GM21619 (cell line): Measurements from ENCODE around the gene PPP2R5C.
"Not testable (repeated sequence)": the region's sequence is repeated elsewhere in the genome, so short reads cannot be mapped to it uniquely, and the experiment has no call there.

Experiments used
- ATAC-seq: cut with Tn5 transposase; IDR thresholded peaks from one replicate; pipeline ENCODE4 v1.9.1; 2021; ENCODE audit not compliant: unreplicated experiment

Gene PPP2R5C

GRCh38 chr14:101761032-101761880, at the start of gene PPP2R5C:
Gene PPP2R5C, plus strand, starts transcription at chr14:101761709. Its CDS starts 185 bp downstream, at chr14:101761894.
- peak; percentile 64 for ATAC-seq

GRCh38 chr14:101711857-101712233, 49.7 kb upstream of the PPP2R5C start:
- ATAC-seq = not testable (repeated sequence)

GRCh38 chr14:101712341-101712740, 49.2 kb upstream of the PPP2R5C start:
- ATAC-seq = not testable (repeated sequence)

GRCh38 chr14:101713091-101713490, 48.4 kb upstream of the PPP2R5C start:
- not testable (repeated sequence) for ATAC-seq

DNA sequence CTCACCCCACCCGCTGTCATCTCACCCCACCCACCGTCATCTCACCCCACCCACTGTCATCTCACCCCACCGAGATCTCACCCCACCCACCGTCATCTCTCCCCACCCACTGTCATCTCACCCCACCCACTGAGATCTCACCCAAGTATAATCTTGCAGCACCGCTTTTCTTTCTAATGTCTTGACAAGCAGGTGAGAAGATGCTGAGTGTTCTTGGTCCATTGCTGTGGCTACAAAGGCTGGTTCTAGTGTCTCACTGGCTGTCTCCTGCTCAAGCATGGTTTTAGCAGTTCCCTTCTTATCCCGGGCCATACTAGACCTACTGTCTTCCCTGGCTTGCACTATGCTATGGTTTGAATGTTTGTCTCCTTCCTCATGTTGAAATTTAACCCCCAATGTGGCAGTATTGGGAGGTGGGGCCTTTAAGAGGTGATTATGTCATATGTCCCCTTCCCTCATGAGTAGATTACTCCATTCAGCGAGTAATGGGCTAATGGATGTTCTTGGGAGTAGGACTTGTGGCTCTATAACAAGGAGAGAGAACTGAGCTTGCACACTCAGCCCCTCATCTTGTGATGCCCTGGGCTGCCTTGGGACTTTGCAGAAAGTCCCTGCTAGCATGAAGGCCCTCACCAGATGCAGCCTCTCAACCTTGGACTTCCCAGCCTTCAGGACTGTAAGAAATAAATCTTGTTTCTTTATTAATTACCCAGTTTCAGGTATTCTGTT, 47.7 kb upstream of the PPP2R5C start:
- ATAC-seq = no peak

DNA sequence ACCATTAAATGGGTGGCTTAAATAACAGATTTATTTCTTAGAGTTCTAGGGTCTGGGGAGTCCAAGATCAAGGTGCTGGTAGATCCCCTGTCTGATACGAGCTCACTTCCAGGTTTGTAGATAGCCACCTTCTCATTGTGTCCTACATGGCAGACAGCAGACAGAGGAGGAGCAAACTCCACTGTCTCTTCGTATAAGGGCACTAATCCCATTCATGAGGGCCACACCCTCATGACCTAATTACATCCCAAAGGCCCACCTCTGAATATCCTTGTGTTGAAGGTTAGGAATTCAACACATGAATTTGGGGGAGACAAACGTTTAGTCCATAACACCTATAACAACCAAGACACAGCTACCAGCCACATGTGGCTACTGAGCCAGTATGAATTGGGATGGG, 47.1 kb upstream of the PPP2R5C start:
- ATAC-seq = no peak

- ATAC-seq = no peak
Measured at GRCh38 chr14:101715210-101716076, 46.1 kb upstream of the PPP2R5C start.

GRCh38 chr14:101716077-101716950, 45.2 kb upstream of the PPP2R5C start:
- no peak for ATAC-seq

- ATAC-seq = no peak
Measured at GRCh38 chr14:101716956-101717662, 44.4 kb upstream of the PPP2R5C start.

DNA sequence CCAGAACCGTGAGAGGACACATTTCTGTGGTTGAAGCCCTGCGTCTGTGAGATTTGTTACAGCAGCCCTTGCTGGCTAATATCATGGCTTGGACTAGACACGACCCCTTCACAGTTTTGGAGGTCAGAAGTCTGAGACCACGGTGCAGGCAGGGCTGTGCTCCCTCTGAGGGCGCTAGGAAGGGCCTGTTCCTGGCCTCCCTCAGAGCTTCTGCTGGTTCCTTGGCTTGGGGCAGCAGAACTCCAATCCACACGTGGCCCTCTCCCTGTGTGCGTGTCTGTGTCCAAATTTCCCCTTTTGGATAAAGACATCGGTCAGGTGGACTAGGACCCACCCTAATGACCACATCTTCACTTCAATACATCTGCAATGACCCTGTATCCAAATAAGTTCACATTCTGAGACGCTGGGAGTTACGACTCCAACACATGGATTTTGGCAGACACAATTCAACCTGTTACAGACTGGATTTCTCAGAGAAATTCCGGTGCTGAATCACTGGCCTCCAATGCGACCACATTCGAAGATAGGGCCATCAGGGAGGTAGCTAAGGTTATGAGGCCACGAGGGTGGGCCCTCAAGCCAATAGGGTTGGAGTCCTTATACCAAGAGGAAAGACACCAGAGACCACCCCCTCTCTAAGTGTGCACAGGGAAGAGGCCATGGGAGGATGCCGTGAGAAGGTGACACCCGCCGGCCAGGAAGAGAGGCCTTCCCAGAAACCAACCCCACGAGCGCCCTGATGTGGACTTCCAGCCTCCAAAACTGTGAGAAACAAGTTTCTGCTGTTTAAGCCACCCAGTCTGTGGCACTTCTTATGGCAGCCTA, 43.6 kb upstream of the PPP2R5C start:
- ATAC-seq = no peak

DNA sequence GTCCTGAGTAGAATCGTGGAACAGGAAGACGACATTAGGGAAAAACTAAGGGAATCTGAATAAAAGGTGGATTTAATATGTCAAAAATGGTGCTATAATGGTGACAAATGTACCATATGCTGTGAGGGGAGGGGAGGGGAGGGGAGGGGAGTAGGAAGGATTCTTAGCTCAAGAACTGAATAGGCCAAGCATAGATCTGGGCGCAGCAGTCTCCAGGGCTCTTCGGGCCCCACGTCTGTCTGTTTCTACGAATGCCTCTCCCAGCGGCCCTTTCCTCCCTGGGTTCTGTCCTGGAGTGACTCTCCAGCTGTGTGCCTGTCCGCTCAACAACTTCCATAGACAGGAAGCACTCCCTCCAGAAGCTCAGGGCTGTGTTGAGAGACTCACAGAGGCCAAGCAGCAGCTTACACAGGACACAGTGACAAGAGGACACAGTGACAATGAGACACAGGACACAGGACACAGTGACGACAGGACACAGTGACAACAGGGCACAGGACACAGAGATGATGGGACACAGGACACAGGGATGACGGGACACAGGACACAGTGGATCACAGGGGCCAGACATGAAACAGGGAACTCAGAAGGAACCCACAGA, 42.4 kb upstream of the PPP2R5C start:
- no peak for ATAC-seq

GRCh38 chr14:101719708-101720107, 41.8 kb upstream of the PPP2R5C start:
- no peak for ATAC-seq

DNA sequence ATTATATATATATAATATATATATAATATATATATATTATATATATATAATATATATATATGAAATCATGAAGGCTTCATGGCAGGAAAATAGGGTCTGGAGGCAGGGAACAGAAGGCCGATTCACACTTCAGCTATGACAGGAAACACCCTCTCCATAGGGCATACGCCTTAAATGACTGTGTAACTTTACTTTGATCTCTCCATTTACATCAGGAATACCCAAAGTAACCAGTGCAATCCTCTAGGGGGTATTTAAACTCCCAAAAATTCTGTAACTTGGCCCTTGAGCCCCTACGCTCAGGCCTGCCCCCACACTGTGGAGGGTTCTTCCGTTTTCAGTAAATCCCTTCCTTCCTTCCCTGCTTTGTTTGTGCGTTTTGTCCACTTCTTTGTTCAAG, 40.4 kb upstream of the PPP2R5C start:
- ATAC-seq = no peak

GRCh38 chr14:101721951-101722661, 39.4 kb upstream of the PPP2R5C start:
- peak; percentile 66 for ATAC-seq

DNA sequence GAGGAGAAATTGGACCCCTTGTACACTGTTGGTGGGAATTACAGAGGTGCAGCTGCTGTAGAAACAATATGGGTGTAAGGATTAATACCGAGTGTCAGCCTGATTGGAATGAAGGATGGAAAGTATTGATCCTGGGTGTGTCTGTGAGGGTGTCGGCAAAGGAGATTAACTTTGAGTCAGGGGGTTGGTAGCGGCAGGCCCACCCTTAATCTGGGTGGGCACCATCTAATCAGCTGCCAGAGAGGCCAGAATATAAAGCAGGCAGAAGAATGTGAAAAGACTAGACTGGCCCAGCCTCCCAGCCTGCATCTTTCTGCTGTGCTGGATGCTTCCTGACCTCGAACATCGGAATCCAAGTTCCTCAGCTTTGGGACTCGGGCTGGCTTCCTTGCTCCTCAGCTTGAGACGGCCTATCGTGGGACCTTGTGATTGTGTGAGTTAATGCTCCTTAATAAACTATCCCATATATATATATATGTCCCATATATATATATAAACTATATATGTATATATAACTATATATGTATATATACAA, 38.4 kb upstream of the PPP2R5C start:
- no peak for ATAC-seq

- not testable (repeated sequence) for ATAC-seq
Measured at GRCh38 chr14:101725652-101726051, 35.9 kb upstream of the PPP2R5C start.

GRCh38 chr14:101726295-101726953, 35.1 kb upstream of the PPP2R5C start:
- no peak for ATAC-seq
